ENCODE data around the gene KRTAP5-7.

DNA sequence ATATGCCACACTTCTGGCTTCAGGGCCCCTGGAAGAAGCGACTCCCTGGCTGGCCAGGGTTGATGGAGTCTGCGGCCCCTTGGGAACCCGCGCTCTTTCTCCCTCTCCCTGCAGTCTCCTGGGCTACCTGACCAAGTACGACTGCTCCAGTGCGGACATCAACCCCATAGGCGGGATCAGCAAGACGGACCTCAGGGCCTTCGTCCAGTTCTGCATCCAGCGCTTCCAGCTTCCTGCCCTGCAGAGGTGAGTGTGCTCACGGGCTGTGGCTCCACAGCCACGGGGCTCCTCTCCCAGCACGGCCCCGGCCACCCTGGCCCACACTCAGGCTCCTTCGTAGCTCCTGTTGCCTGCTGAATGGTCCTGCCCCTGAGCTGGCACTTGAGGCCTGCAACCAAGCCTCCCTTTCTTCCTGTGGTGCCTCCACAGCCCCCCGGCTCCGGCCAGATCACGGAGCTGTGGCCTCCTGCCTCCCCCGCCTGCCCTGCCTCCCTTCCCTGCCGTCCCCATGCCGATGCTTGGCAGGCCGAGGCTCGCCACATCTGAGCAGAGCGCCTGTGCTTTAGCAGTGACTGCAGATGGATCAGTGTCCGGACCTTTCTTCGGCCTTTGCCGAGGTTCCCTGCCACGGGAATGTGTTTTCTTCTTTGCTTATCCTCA lies 36.2 kb upstream of the KRTAP5-7 start:
- TF ChIP-seq, protein P1, sequence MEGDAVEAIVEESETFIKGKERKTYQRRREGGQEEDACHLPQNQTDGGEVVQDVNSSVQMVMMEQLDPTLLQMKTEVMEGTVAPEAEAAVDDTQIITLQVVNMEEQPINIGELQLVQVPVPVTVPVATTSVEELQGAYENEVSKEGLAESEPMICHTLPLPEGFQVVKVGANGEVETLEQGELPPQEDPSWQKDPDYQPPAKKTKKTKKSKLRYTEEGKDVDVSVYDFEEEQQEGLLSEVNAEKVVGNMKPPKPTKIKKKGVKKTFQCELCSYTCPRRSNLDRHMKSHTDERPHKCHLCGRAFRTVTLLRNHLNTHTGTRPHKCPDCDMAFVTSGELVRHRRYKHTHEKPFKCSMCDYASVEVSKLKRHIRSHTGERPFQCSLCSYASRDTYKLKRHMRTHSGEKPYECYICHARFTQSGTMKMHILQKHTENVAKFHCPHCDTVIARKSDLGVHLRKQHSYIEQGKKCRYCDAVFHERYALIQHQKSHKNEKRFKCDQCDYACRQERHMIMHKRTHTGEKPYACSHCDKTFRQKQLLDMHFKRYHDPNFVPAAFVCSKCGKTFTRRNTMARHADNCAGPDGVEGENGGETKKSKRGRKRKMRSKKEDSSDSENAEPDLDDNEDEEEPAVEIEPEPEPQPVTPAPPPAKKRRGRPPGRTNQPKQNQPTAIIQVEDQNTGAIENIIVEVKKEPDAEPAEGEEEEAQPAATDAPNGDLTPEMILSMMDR (IDR thresholded peaks at IDR 0.05) = no peak
- no peak for TF ChIP-seq EZH2phosphoT487 (IDR thresholded peaks at IDR 0.05)
